Measurements from ENCODE around the gene PRKG1. TPM values are rescaled to one million over a fixed set of nuclear protein-coding genes. Genes with fewer than 3 reads are reported as not detected.

Gene PRKG1
- total RNA-seq, 1 donor from 2014 or later = 26.4 TPM

GRCh38 chr10:51072921-51073434 lies 1.3 kb upstream of the PRKG1 start:
- TF ChIP-seq CTCF (IDR thresholded peaks at IDR 0.05) (no peak), EZH2 (IDR thresholded peaks at IDR 0.05) (no peak), EZH2phosphoT487 (IDR thresholded peaks at IDR 0.05) (peak; percentile 7)
- Histone ChIP-seq H3K79me2 (ENCODE audit: low read depth) (peaks cover 33% of the 10 kb centered on the region), H3K4me1 (peaks cover 36% of the 10 kb centered on the region), H3K9ac (no peak overlapping the region), H3K27ac (no peak overlapping the region), H3K36me3 (no peaks in the 10 kb centered on the region), H3K4me3 (peak overlapping the region; percentile 73), H2AFZ (replicated peaks) (peak overlapping the region; percentile 96), H3F3A (ENCODE audit: low read depth) (peaks cover 31% of the 10 kb centered on the region), H3K9me3 (ENCODE audit: low read depth) (no peaks in the 10 kb centered on the region), H4K20me1 (ENCODE audit: low read depth) (no peaks in the 10 kb centered on the region), H3K4me2 (peak overlapping the region; percentile 96), H3K27me3 (peaks cover 9% of the 10 kb centered on the region)
- H3K9me3 Mint-ChIP-seq = no peaks in the 10 kb centered on the region
- DNase-seq (ENCODE audit: low spot score) = no peak
- H3K36me3 Mint-ChIP-seq = no peaks in the 10 kb centered on the region
- H3K4me3 Mint-ChIP-seq = peak overlapping the region; percentile 99
- peaks cover 10% of the 10 kb centered on the region for H3K27me3 Mint-ChIP-seq (ENCODE audit: insufficient read depth, low read depth)
- peaks cover 21% of the 10 kb centered on the region for H3K4me1 Mint-ChIP-seq
- no peak overlapping the region for H3K27ac Mint-ChIP-seq

- Mint-ChIP-seq H3K9me3 (no peaks in the 10 kb centered on the region), H3K27me3 (ENCODE audit: insufficient read depth, low read depth) (peaks cover 10% of the 10 kb centered on the region), H3K27ac (no peak overlapping the region), H3K4me1 (peaks cover 21% of the 10 kb centered on the region), H3K4me3 (peak overlapping the region; percentile 99), H3K36me3 (no peaks in the 10 kb centered on the region)
- H3K79me2 ChIP-seq (ENCODE audit: low read depth) = peaks cover 35% of the 10 kb centered on the region
- peak overlapping the region; percentile 96 for H3K4me2 ChIP-seq
- H3K27ac ChIP-seq = peak overlapping the region; percentile 81
- peak overlapping the region; percentile 6 for H3K9ac ChIP-seq
- H3K36me3 ChIP-seq = no peaks in the 10 kb centered on the region
- no peak for DNase-seq (ENCODE audit: low spot score)
- no peak for TF ChIP-seq CTCF (IDR thresholded peaks at IDR 0.05)
- TF ChIP-seq EZH2phosphoT487 (IDR thresholded peaks at IDR 0.05) = no peak
- no peak for TF ChIP-seq EZH2 (IDR thresholded peaks at IDR 0.05)
- peak overlapping the region; percentile 73 for H3K4me3 ChIP-seq
- H2AFZ ChIP-seq (replicated peaks) = peak overlapping the region; percentile 96
- H3K9me3 ChIP-seq (ENCODE audit: low read depth) = no peaks in the 10 kb centered on the region
- peaks cover 31% of the 10 kb centered on the region for H3F3A ChIP-seq (ENCODE audit: low read depth)
- H3K4me1 ChIP-seq = peaks cover 36% of the 10 kb centered on the region
- H3K27me3 ChIP-seq = peaks cover 9% of the 10 kb centered on the region
- H4K20me1 ChIP-seq (ENCODE audit: low read depth) = no peaks in the 10 kb centered on the region
These were observed 642 bp upstream of the PRKG1 start for GRCh38 chr10:51073453-51074237.

- H3K36me3 ChIP-seq = no peaks in the 10 kb centered on the region
- peaks cover 10% of the 10 kb centered on the region for H3K27me3 Mint-ChIP-seq (ENCODE audit: insufficient read depth, low read depth)
- peaks cover 47% of the 10 kb centered on the region for H3K79me2 ChIP-seq (ENCODE audit: low read depth)
- H3K9ac ChIP-seq = no peak overlapping the region
- peak; percentile 8 for DNase-seq (ENCODE audit: low spot score)
- H3K9me3 ChIP-seq (ENCODE audit: low read depth) = no peaks in the 10 kb centered on the region
- no peaks in the 10 kb centered on the region for H3K36me3 Mint-ChIP-seq
- peak overlapping the region; percentile 99 for H3K4me3 Mint-ChIP-seq
- H3K4me3 ChIP-seq = peak overlapping the region; percentile 73
- no peaks in the 10 kb centered on the region for H4K20me1 ChIP-seq (ENCODE audit: low read depth)
- peak overlapping the region; percentile 96 for H3K27ac Mint-ChIP-seq
- peaks cover 37% of the 10 kb centered on the region for H3F3A ChIP-seq (ENCODE audit: low read depth)
- H3K9me3 Mint-ChIP-seq = no peaks in the 10 kb centered on the region
- TF ChIP-seq CTCF (IDR thresholded peaks at IDR 0.05) = no peak
- TF ChIP-seq EZH2phosphoT487 (IDR thresholded peaks at IDR 0.05) = no peak
- TF ChIP-seq EZH2 (IDR thresholded peaks at IDR 0.05) = no peak
- peaks cover 49% of the 10 kb centered on the region for H3K4me1 ChIP-seq
- peak overlapping the region; percentile 96 for H3K4me2 ChIP-seq
- peaks cover 34% of the 10 kb centered on the region for H3K4me1 Mint-ChIP-seq
- no peak overlapping the region for H3K27ac ChIP-seq
- H2AFZ ChIP-seq (replicated peaks) = peak overlapping the region; percentile 96
- peaks cover 9% of the 10 kb centered on the region for H3K27me3 ChIP-seq
These were observed 971 bp downstream of the PRKG1 start for GRCh38 chr10:51075043-51075872.
